Neural cell (in vitro differentiated cells): ENCODE results near the gene NEU3. TPM values are rescaled to one million over a fixed set of nuclear protein-coding genes. Genes with fewer than 3 reads are reported as not detected.

Source experiments
- H2AFZ ChIP-seq: fragments of 200-600, 300-800 bp; sonication (generic), shearing (Covaris generic); 2 replicates; pipeline ENCODE4 v1.6.0; 2014; ENCODE audit warnings: low read depth, mild to moderate bottlenecking, antibody characterized with exemption, low read length, moderate library complexity
- H3F3A ChIP-seq: fragments of 200-600 bp; shearing (Covaris generic); 2 replicates; pipeline ENCODE4 v1.6.1; 2016; ENCODE audit warnings: mild to moderate bottlenecking, moderate library complexity, mixed read lengths, antibody characterized with exemption, low read length; ENCODE audit not compliant: insufficient read depth, poor library complexity, severe bottlenecking
- H3K27ac ChIP-seq: fragments of 200-600, 300-800 bp; sonication (generic), shearing (Covaris generic); 2 replicates; pipeline ENCODE4 v1.5.1; 2014; ENCODE audit warnings: mild to moderate bottlenecking, low read length, moderate library complexity
- H3K27me3 ChIP-seq: fragments of 300-800, 200-600 bp; sonication (generic), shearing (Covaris generic); 2 replicates; pipeline ENCODE4 v1.6.0; 2014; ENCODE audit warnings: mild to moderate bottlenecking, low read depth, low read length, moderate library complexity; ENCODE audit not compliant: insufficient read depth
- H3K36me3 ChIP-seq: fragments of 300-800, 200-600 bp; sonication (generic), shearing (Covaris generic); 2 replicates; pipeline ENCODE4 v1.5.1; 2014; ENCODE audit warnings: mild to moderate bottlenecking, antibody characterized with exemption, low read length, moderate library complexity; ENCODE audit not compliant: insufficient read depth
- H3K4me2 ChIP-seq: fragments of 300-800, 200-600 bp; sonication (generic), shearing (Covaris generic); 2 replicates; pipeline ENCODE4 v1.6.0; 2014; ENCODE audit warnings: mild to moderate bottlenecking, low read length
- H3K4me3 ChIP-seq: fragments of 300-800, 200-600 bp; sonication (generic), shearing (Covaris generic); 2 replicates; pipeline ENCODE4 v1.5.1; 2014; ENCODE audit warnings: mild to moderate bottlenecking, low read length, moderate library complexity
- H3K79me2 ChIP-seq: fragments of 200-600 bp; shearing (Covaris generic); replicated peaks from 2 replicates; pipeline ENCODE4 v1.6.0; 2014; ENCODE audit warnings: mild to moderate bottlenecking, low read length, moderate library complexity; ENCODE audit not compliant: insufficient read depth
- H3K9ac ChIP-seq: fragments of 300-800, 200-600 bp; sonication (generic), shearing (Covaris generic); 2 replicates; pipeline ENCODE4 v1.6.1; 2016; ENCODE audit warnings: mild to moderate bottlenecking, low read length, mixed read lengths
- H3K9me2 ChIP-seq: fragments of 200-600 bp; shearing (Covaris generic); 2 replicates; pipeline ENCODE4 v1.6.1; 2016; ENCODE audit warnings: mild to moderate bottlenecking, low read length, mixed read lengths; ENCODE audit not compliant: insufficient read depth
- H3K9me3 ChIP-seq: fragments of 200-600, 300-800 bp; sonication (generic), shearing (Covaris generic); 2 replicates; pipeline ENCODE4 v1.6.1; 2016; ENCODE audit warnings: mild to moderate bottlenecking, mixed run types, low read length, moderate library complexity, mixed read lengths
- H4K20me1 ChIP-seq: fragments of 200-600 bp; shearing (Covaris generic); 2 replicates; pipeline ENCODE4 v1.6.1; 2016; ENCODE audit warnings: mild to moderate bottlenecking, mixed run types; ENCODE audit not compliant: insufficient read depth
- CTCF ChIP-seq: fragments of 450-650 bp; IDR thresholded peaks from 2 replicates; pipeline ENCODE4 v1.5.1; 2014; ENCODE audit warnings: antibody characterized with exemption, mild to moderate bottlenecking, moderate library complexity; ENCODE audit not compliant: poor library complexity, severe bottlenecking
- EP300 ChIP-seq: fragments of 450-650 bp; conservative IDR thresholded peaks from 2 replicates; pipeline ENCODE4 v1.6.1; 2014; ENCODE audit warnings: antibody characterized with exemption, mild to moderate bottlenecking, moderate library complexity; ENCODE audit not compliant: poor library complexity, severe bottlenecking
- EZH2 ChIP-seq: fragments of 200-600, 300-800 bp; shearing (Covaris generic), sonication (generic); IDR thresholded peaks from 2 replicates; pipeline ENCODE4 v1.6.1; 2014; ENCODE audit warnings: antibody characterized with exemption, low read length, borderline replicate concordance, mild to moderate bottlenecking; ENCODE audit not compliant: insufficient read depth, poor library complexity, severe bottlenecking
- MXI1 ChIP-seq: fragments of 450-650 bp; conservative IDR thresholded peaks from 2 replicates; pipeline ENCODE4 v1.6.1; 2014; ENCODE audit warnings: antibody characterized with exemption, mild to moderate bottlenecking; ENCODE audit not compliant: poor library complexity, severe bottlenecking
- POLR2AphosphoS5 ChIP-seq: IDR thresholded peaks from 2 replicates; pipeline ENCODE4 v1.6.1; 2012
- RAD21 ChIP-seq: fragments of 450-650 bp; conservative IDR thresholded peaks from 2 replicates; pipeline ENCODE4 v1.6.1; 2014; ENCODE audit warnings: antibody characterized with exemption, mild to moderate bottlenecking, moderate library complexity
- REST ChIP-seq: IDR thresholded peaks from 2 replicates; pipeline ENCODE4 v1.6.1; 2012; ENCODE audit warnings: borderline replicate concordance
- SMC3 ChIP-seq: fragments of 450-650 bp; conservative IDR thresholded peaks from 2 replicates; pipeline ENCODE4 v1.6.1; 2014; ENCODE audit warnings: antibody characterized with exemption, mild to moderate bottlenecking, moderate library complexity; ENCODE audit not compliant: poor library complexity
- TAF1 ChIP-seq: IDR thresholded peaks from 2 replicates; pipeline ENCODE4 v1.6.1; 2012; ENCODE audit warnings: low read depth
- polyA plus RNA-seq: library from polyadenylated mRNA; depleted of rRNA; stranded (reverse); fragments of >200 nt; gene quantifications from 2 replicates; pipeline ENCODE4 v1.2.3, GENCODE V29; 2014

The NEU3 gene
- polyA plus RNA-seq, 1 donor from 2014 or later, result 16.9 TPM

GRCh38 chr11:74942073-74942759 is 46.5 kb upstream of the NEU3 start:
- H3K4me3 ChIP-seq, result no peak overlapping the region
- no peaks in the 10 kb centered on the region for H4K20me1 ChIP-seq
- no peaks in the 10 kb centered on the region for H3K9me2 ChIP-seq
- no peak overlapping the region for H2AFZ ChIP-seq
- H3K4me2 ChIP-seq, result no peak overlapping the region
- no peaks in the 10 kb centered on the region for H3K36me3 ChIP-seq
- no peaks in the 10 kb centered on the region for H3K27me3 ChIP-seq
- H3K79me2 ChIP-seq, result no peaks in the 10 kb centered on the region
- no peaks in the 10 kb centered on the region for H3K9me3 ChIP-seq
- no peak overlapping the region for H3K9ac ChIP-seq
- TF ChIP-seq REST (no peak), EP300 (no peak), MXI1 (no peak), POLR2AphosphoS5 (no peak)
- no peaks in the 10 kb centered on the region for H3F3A ChIP-seq
- no peak overlapping the region for H3K27ac ChIP-seq

- no peaks in the 10 kb centered on the region for H3F3A ChIP-seq
- H3K9me3 ChIP-seq, result no peaks in the 10 kb centered on the region
- H3K9me2 ChIP-seq, result no peaks in the 10 kb centered on the region
- peak overlapping the region; percentile 29 for H3K4me2 ChIP-seq
- H3K27me3 ChIP-seq, result no peaks in the 10 kb centered on the region
- peak overlapping the region; percentile 84 for H3K4me3 ChIP-seq
- H3K27ac ChIP-seq, result peak overlapping the region; percentile 46
- H4K20me1 ChIP-seq, result no peaks in the 10 kb centered on the region
- H3K9ac ChIP-seq, result peak overlapping the region; percentile 53
- H3K36me3 ChIP-seq, result no peaks in the 10 kb centered on the region
- H2AFZ ChIP-seq, result peak overlapping the region; percentile 56
- no peak for TF ChIP-seq REST
- TF ChIP-seq EZH2, result no peak
- TF ChIP-seq RAD21, result no peak
- no peak for TF ChIP-seq SMC3
- no peak for TF ChIP-seq TAF1
- no peak for TF ChIP-seq EP300
- no peak for TF ChIP-seq POLR2AphosphoS5
- TF ChIP-seq MXI1, result no peak
- no peak for TF ChIP-seq CTCF
- H3K79me2 ChIP-seq, result peaks cover 28% of the 10 kb centered on the region
Measured at GRCh38 chr11:74948546-74948897, 40.2 kb upstream of the NEU3 start.
